H1 (cell line): ENCODE measurements around the gene CNNM2. TPM values are rescaled to one million over a fixed set of nuclear protein-coding genes. Genes with fewer than 3 reads are reported as not detected.

Experiments used
- CTCF ChIA-PET: fragments of 300-600 bp; sonication (Branson Sonifier 250); formaldehyde crosslinking; loops from one replicate; lab custom pipeline; 2021; ENCODE audit not compliant: partially characterized antibody; lab: Charles Lee
- POLR2A ChIA-PET: fragments of 300-600 bp; sonication (Branson Sonifier 250); formaldehyde crosslinking; loops from one replicate; lab custom pipeline; 2021; ENCODE audit warnings: inconsistent platforms; ENCODE audit not compliant: partially characterized antibody; lab: Charles Lee
- DNase-seq, 2 experiments: peaks; one replicate each; pipeline versions ENCODE4 v3.0.0 to v3.0.0-alpha.2; 2010 to 2022; ENCODE audit warnings: low spot score in 2 of 2, low read depth in 1 of 2, mixed read lengths in 1 of 2
- FAIRE-seq: peaks from 2 replicates; lab custom pipeline; 2011; peaks lifted over from hg19 to GRCh38; lab: Jason Lieb, UNC
- H2AFZ ChIP-seq: 2 replicates; pipeline ENCODE4 v1.8.1; 2012; ENCODE audit warnings: low read length, inconsistent platforms
- H2AK5ac ChIP-seq: 2 replicates; pipeline ENCODE4 v1.6.1; 2013; ENCODE audit warnings: low read depth, low read length
- H2BK120ac ChIP-seq: replicated peaks from 2 replicates; pipeline ENCODE3; 2013; ENCODE audit warnings: low read depth, low read length, inconsistent platforms
- H2BK12ac ChIP-seq: 2 replicates; pipeline ENCODE4 v1.6.1; 2013; ENCODE audit warnings: low read depth, low read length
- H2BK15ac ChIP-seq: 2 replicates; pipeline ENCODE4 v1.6.1; 2013; ENCODE audit warnings: low read length
- H2BK20ac ChIP-seq: 2 replicates; pipeline ENCODE4 v1.6.1; 2013; ENCODE audit warnings: low read length
- H2BK5ac ChIP-seq: 2 replicates; pipeline ENCODE4 v1.6.1; 2013; ENCODE audit warnings: low read depth, low read length
- H3K14ac ChIP-seq: 2 replicates; pipeline ENCODE4 v1.6.1; 2013; ENCODE audit warnings: inconsistent platforms; ENCODE audit not compliant: insufficient read length
- H3K18ac ChIP-seq: 2 replicates; pipeline ENCODE4 v1.6.1; 2013; ENCODE audit warnings: low read length; ENCODE audit errors: extremely low read depth
- H3K23ac ChIP-seq: 2 replicates; pipeline ENCODE4 v1.6.1; 2013; ENCODE audit warnings: inconsistent platforms; ENCODE audit not compliant: insufficient read length
- H3K23me2 ChIP-seq: 2 replicates; pipeline ENCODE4 v1.6.1; 2013; ENCODE audit warnings: low read depth, low read length
- H3K27ac ChIP-seq: 2 replicates; pipeline ENCODE4 v1.6.1; 2011; ENCODE audit warnings: low read depth, low read length, inconsistent platforms
- H3K27me3 ChIP-seq, 4 experiments: replicated peaks in 1 of 4; 1 replicate in 1 of 4; 2 replicates in 3 of 4; pipeline versions ENCODE4 v1.6.1 to v1.8.1; 2011 to 2013; ENCODE audit warnings: low read length in 3 of 4, mild to moderate bottlenecking in 3 of 4, inconsistent platforms in 2 of 4, mixed read lengths in 2 of 4, moderate library complexity in 1 of 4; ENCODE audit not compliant: control insufficient read depth in 3 of 4, insufficient read depth in 3 of 4; ENCODE audit errors: extremely low read depth in 1 of 4
- H3K36me3 ChIP-seq, 4 experiments: 2 replicates each; pipeline versions ENCODE4 v1.6.1 to v1.8.1; 2011 to 2013; ENCODE audit warnings: mild to moderate bottlenecking in 4 of 4, low read length in 3 of 4, moderate library complexity in 2 of 4, control low read depth in 1 of 4, inconsistent platforms in 1 of 4; ENCODE audit not compliant: insufficient read depth in 4 of 4, control insufficient read depth in 2 of 4
- H3K4ac ChIP-seq: replicated peaks from 2 replicates; pipeline ENCODE3; 2013; ENCODE audit warnings: low read length, low read depth, mixed read lengths, inconsistent platforms; ENCODE audit not compliant: insufficient read length
- H3K4me1 ChIP-seq, 4 experiments: replicated peaks in 1 of 4; 1 replicate in 1 of 4; 2 replicates in 3 of 4; pipeline versions ENCODE4 v1.6.1 to v1.8.1; 2011 to 2013; ENCODE audit warnings: low read length in 3 of 4, inconsistent platforms in 2 of 4, mixed read lengths in 1 of 4; ENCODE audit not compliant: insufficient read depth in 4 of 4, control insufficient read depth in 3 of 4
- H3K4me2 ChIP-seq, 2 experiments: 2 replicates each; pipeline versions ENCODE4 v1.6.1 to v1.8.1; 2011 to 2013; ENCODE audit warnings: low read depth in 2 of 2, low read length in 2 of 2, control low read depth in 1 of 2, inconsistent platforms in 1 of 2, mild to moderate bottlenecking in 1 of 2; ENCODE audit not compliant: insufficient read depth in 1 of 2
- H3K4me3 ChIP-seq, 4 experiments: fragments of 200-600, 300-600 bp in 1 of 4; sonication (generic), shearing (Covaris generic), sonication (Bioruptor Twin) in 1 of 4; 2 replicates each; pipeline versions ENCODE4 v1.5.1 to v1.8.1; 2011 to 2016; ENCODE audit warnings: low read length in 4 of 4, low read depth in 3 of 4, control low read depth in 2 of 4, inconsistent platforms in 2 of 4, mild to moderate bottlenecking in 2 of 4, mixed read lengths in 1 of 4, moderate library complexity in 1 of 4; ENCODE audit not compliant: insufficient read depth in 2 of 4; ENCODE audit errors: extremely low read depth in 1 of 4
- H3K56ac ChIP-seq: replicated peaks from 2 replicates; pipeline ENCODE3; 2013; ENCODE audit warnings: low read depth, mild to moderate bottlenecking, mixed read lengths, low read length, inconsistent platforms; ENCODE audit not compliant: insufficient read length
- H3K79me1 ChIP-seq: 2 replicates; pipeline ENCODE4 v1.6.1; 2013; ENCODE audit warnings: low read depth, low read length, control low read depth
- H3K79me2 ChIP-seq, 2 experiments: 2 replicates each; pipeline versions ENCODE4 v1.6.1 to v1.8.1; 2012 to 2013; ENCODE audit warnings: low read length in 2 of 2, mild to moderate bottlenecking in 2 of 2, inconsistent platforms in 1 of 2; ENCODE audit not compliant: insufficient read depth in 2 of 2, control insufficient read depth in 1 of 2
- H3K9ac ChIP-seq, 4 experiments: replicated peaks in 1 of 4; 1 replicate in 1 of 4; 2 replicates in 3 of 4; pipeline versions ENCODE4 v1.6.1 to v1.8.1; 2011 to 2013; ENCODE audit warnings: low read depth in 3 of 4, low read length in 3 of 4, control low read depth in 2 of 4, mild to moderate bottlenecking in 2 of 4, moderate library complexity in 2 of 4, inconsistent platforms in 1 of 4; ENCODE audit errors: extremely low read depth in 1 of 4
- H3K9me3 ChIP-seq, 2 experiments: 2 replicates each; pipeline versions ENCODE4 v1.6.1 to v1.8.1; 2012 to 2013; ENCODE audit warnings: mild to moderate bottlenecking in 2 of 2, moderate library complexity in 2 of 2, control low read depth in 1 of 2, inconsistent platforms in 1 of 2, low read depth in 1 of 2, low read length in 1 of 2, mixed read lengths in 1 of 2; ENCODE audit not compliant: insufficient read depth in 2 of 2
- H4K20me1 ChIP-seq, 2 experiments: replicated peaks in 1 of 2; 2 replicates each; pipeline versions ENCODE3 to v1.8.1; 2011 to 2013; ENCODE audit warnings: inconsistent platforms in 2 of 2, low read length in 2 of 2, mild to moderate bottlenecking in 1 of 2; ENCODE audit not compliant: insufficient read depth in 2 of 2, control insufficient read depth in 1 of 2
- H4K5ac ChIP-seq: 2 replicates; pipeline ENCODE4 v1.6.1; 2013; ENCODE audit warnings: low read length, low read depth, mixed read lengths, inconsistent platforms; ENCODE audit not compliant: insufficient read length
- H4K8ac ChIP-seq: 2 replicates; pipeline ENCODE4 v1.8.0; 2013; ENCODE audit warnings: mild to moderate bottlenecking, moderate library complexity, low read length, inconsistent platforms; ENCODE audit not compliant: insufficient read depth; ENCODE audit errors: extremely low read depth
- H4K91ac ChIP-seq: replicated peaks from 2 replicates; pipeline ENCODE3; 2013; ENCODE audit warnings: low read length, mixed read lengths, inconsistent platforms; ENCODE audit not compliant: insufficient read length
- CHD2 ChIP-seq: IDR thresholded peaks from 2 replicates; pipeline ENCODE4 v1.6.1; 2012; ENCODE audit warnings: low read length, improper control_type of control experiment
- HDAC2 ChIP-seq, 2 experiments: fragments of 300-600 bp in 1 of 2; sonication (generic) in 1 of 2; IDR thresholded peaks; 2 replicates each; pipeline ENCODE4 v1.6.1; 2011 to 2012; ENCODE audit warnings: low read depth in 2 of 2, low read length in 2 of 2, mild to moderate bottlenecking in 2 of 2, moderate library complexity in 2 of 2, borderline replicate concordance in 1 of 2, inconsistent platforms in 1 of 2
- SIRT6 ChIP-seq: IDR thresholded peaks from one replicate; pipeline ENCODE4 v1.7.1; 2012; ENCODE audit warnings: low read length, inconsistent platforms
- WGBS, 2 experiments: shearing (Covaris generic) in 1 of 2; methylation state at CpG; one replicate each; pipeline versions ENCODE4 v1.1.6 to v1.1.7; 2013 to 2015; ENCODE audit warnings: low lambda C conversion rate in 2 of 2, mixed read lengths in 2 of 2, inconsistent platforms in 1 of 2, low coverage in 1 of 2, missing lambda C conversion rate in 1 of 2; ENCODE audit not compliant: insufficient replicate concordance in 2 of 2, insufficient coverage in 1 of 2, insufficient read length in 1 of 2; ENCODE audit errors: extremely low coverage in 1 of 2, missing lambda C conversion rate in 1 of 2; 5-methylcytosine and 5-hydroxymethylcytosine counted together
- polyA plus RNA-seq, 7 experiments: library from polyadenylated mRNA; depleted of rRNA in 3 of 7; stranded (reverse) in 5 of 7; unstranded in 2 of 7; fragments of >200 nt in 5 of 7; fragments of 200-250 nt in 2 of 7; gene quantifications; 1 replicate in 5 of 7; 2 replicates in 1 of 7; 4 replicates in 1 of 7; pipeline versions ENCODE4 v1.2.1 to v1.2.3, GENCODE V29; 2011 to 2013; ENCODE audit warnings: missing spikeins in 2 of 7, mixed read lengths in 2 of 7
- total RNA-seq: library from RNA; stranded (reverse); fragmentation: NEBNext Ultra II Directional; extraction: Animal tissue kit (Norgen Biotek cat#: 25700); gene quantifications from 2 replicates; pipeline ENCODE4 v1.2.1, GENCODE V29; 2021

CNNM2 gene
- total and polyA plus RNA-seq, 2 of the 8 experiments (the other 6 are each of a cell fraction or from before 2014, with no cell fraction given) = 7.3 to 23.6 TPM

GRCh38 chr10:103083977-103084320 is 165.9 kb downstream of the CNNM2 start:
- no peaks in the 10 kb centered on the region for H3K79me2 ChIP-seq
- H3K4ac ChIP-seq = no peak overlapping the region
- H3K27ac ChIP-seq = no peak overlapping the region
- no peak overlapping the region for H2AK5ac ChIP-seq
- no peak overlapping the region for H3K4me2 ChIP-seq
- H4K5ac ChIP-seq = no peak overlapping the region
- no peak overlapping the region for H2BK12ac ChIP-seq
- no peak for DNase-seq
- no peak overlapping the region for H3K14ac ChIP-seq
- CTCF ChIA-PET = interaction anchor here (0.6 to 1.9 kb wide), 5 partner anchors 9 to 169 kb away, joined by 3 to 7 read pairs (median 3); partner anchors contain the start of gene CNNM2
- peaks cover 0 to 2% of the 10 kb centered on the region in 2 experiments for H4K20me1 ChIP-seq
- peaks cover 0 to 25% (median 6%) of the 10 kb centered on the region in 4 experiments; a peak in 5 of 8 replicates for H3K36me3 ChIP-seq
- no peak overlapping the region for H2BK5ac ChIP-seq
- H2BK120ac ChIP-seq = no peak overlapping the region
- H3K79me1 ChIP-seq = no peaks in the 10 kb centered on the region; the same call in 1 of the 2 replicates
- WGBS, 2 experiments = 98% methylated on average over 5 of the region's 5 CpGs; no CpG with 5 or more reads in 1 of the 2 experiments
- H3K4me1 ChIP-seq = no peaks in the 10 kb centered on the region
- H3K23me2 ChIP-seq = no peaks in the 10 kb centered on the region
- no peak overlapping the region for H2BK20ac ChIP-seq
- H3K18ac ChIP-seq = no peak overlapping the region
- H3K9me3 ChIP-seq = no peaks in the 10 kb centered on the region
- H2BK15ac ChIP-seq = no peak overlapping the region
- H4K91ac ChIP-seq = no peak overlapping the region
- TF ChIP-seq HDAC2 (IDR thresholded peaks at IDR 0.05; ENCODE audit: borderline replicate concordance in 1 of 2, low read depth in 2 of 2, low read length in 2 of 2) (no peak), CHD2 (no peak), SIRT6 (no peak)
- TF ChIP-seq, all 59 proteins: peak for 0
- Histone ChIP-seq H3K56ac (no peak overlapping the region), H4K8ac (no peak overlapping the region), H3K23ac (no peak overlapping the region), H3K27me3 (no peaks in the 10 kb centered on the region), H3K9ac (no peak overlapping the region), H2AFZ (no peak overlapping the region), H3K4me3 (no peak overlapping the region)
- POLR2A ChIA-PET = interaction anchor here (1.4 kb wide), 1 partner anchor 109 kb away, joined by 3 read pairs; the partner anchor contains the start of gene NT5C2
- no peak for FAIRE-seq
